ENCODE results near the gene UMODL1. TPM values are rescaled to one million over a fixed set of nuclear protein-coding genes. Genes with fewer than 3 reads are reported as not detected.

UMODL1 gene
- total RNA-seq, 1 donor from 2014 or later, result 0.10 TPM

Other genes starting within 250 kb of the UMODL1 start
- 7.0 TPM for gene PRDM15, start 192.0 kb upstream of the UMODL1 start, total RNA-seq
- 12.1 TPM for gene C2CD2, start 117.3 kb upstream of the UMODL1 start, total RNA-seq
- gene ZBTB21, start 61.0 kb upstream of the UMODL1 start, total RNA-seq, result 10.7 TPM
- 20.9 TPM for gene ABCG1, start 147.8 kb downstream of the UMODL1 start, total RNA-seq
- 30.9 TPM for gene TFF3, start 244.1 kb downstream of the UMODL1 start, total RNA-seq

Measured in tongue (tissue), 1 donor.